ENCODE results near the gene RAB44. TPM values are rescaled to one million over a fixed set of nuclear protein-coding genes. Genes with fewer than 3 reads are reported as not detected.

Gene RAB44
- total and polyA plus RNA-seq, 2 of the 4 experiments (the other 2 are of a cell fraction): 0.03 TPM; not detected in 1

DNA sequence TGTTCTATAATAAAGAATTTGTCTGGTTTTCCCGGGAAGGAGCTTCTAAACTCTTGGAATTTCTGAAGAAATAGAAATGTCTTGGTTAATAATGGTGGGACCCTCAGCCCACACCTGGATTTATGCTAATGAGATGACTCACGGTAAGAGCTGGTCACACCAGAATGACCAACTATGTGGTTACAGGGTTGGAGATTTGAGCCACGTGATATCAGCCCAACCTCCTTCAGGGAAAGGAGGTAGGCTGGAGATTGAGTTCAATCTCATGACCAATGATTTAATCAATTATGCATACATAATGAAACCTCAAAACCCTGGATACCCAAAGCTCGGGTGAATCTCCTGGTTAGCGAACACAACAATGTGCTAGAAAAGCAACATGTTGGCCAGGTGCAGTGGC is 41.2 kb upstream of the RAB44 start:
- Histone ChIP-seq H2AK9ac (replicated peaks; ENCODE audit: low read depth, low read length, poor library complexity) (no peak overlapping the region), H3K23ac (ENCODE audit: low read depth, low read length) (no peak overlapping the region), H3K79me1 (ENCODE audit: low read depth in 1 of 2, low read length in 2 of 2) (no peaks in the 10 kb centered on the region), H4K91ac (ENCODE audit: insufficient read depth, low read depth, low read length) (no peak overlapping the region), H2AK5ac (ENCODE audit: low read depth, low read length) (no peak overlapping the region), H3K4ac (ENCODE audit: low read depth, low read length) (no peak overlapping the region), H2AFZ (replicated peaks; ENCODE audit: low read length, poor library complexity) (no peak overlapping the region), H3K9me3 (ENCODE audit: control insufficient read depth, insufficient read depth, low read length) (no peaks in the 10 kb centered on the region), H3K27ac (ENCODE audit: insufficient read depth, low read length) (no peak overlapping the region), H3K4me2 (ENCODE audit: low read depth, low read length) (no peak overlapping the region), H2BK20ac (ENCODE audit: low read depth, low read length) (no peak overlapping the region), H4K5ac (ENCODE audit: low read depth, low read length) (no peak overlapping the region), H2BK15ac (ENCODE audit: low read depth, low read length) (no peak overlapping the region), H3K56ac (ENCODE audit: extremely low read depth, insufficient read depth, low read length) (no peak overlapping the region), H3K9me1 (ENCODE audit: insufficient read depth, low read length) (peaks cover 8% of the 10 kb centered on the region), H3K9ac (ENCODE audit: low read depth, low read length) (no peak overlapping the region), H3K14ac (replicated peaks; ENCODE audit: low read depth, low read length) (no peak overlapping the region; the same call in 1 of the 2 replicates), H4K8ac (ENCODE audit: low read depth in 2 of 2, low read length in 2 of 2) (no peak overlapping the region), H4K20me1 (ENCODE audit: insufficient read depth, low read length) (no peaks in the 10 kb centered on the region), H3K18ac (ENCODE audit: low read depth, low read length) (no peak overlapping the region), H2BK120ac (ENCODE audit: low read depth, low read length) (no peak overlapping the region), H3K36me3 (ENCODE audit: control insufficient read depth, insufficient read depth, low read length) (no peaks in the 10 kb centered on the region), H3K27me3 (ENCODE audit: control insufficient read depth, insufficient read depth, low read length) (peaks cover 12% of the 10 kb centered on the region), H3K4me3 (ENCODE audit: insufficient read depth, low read depth, low read length) (no peak overlapping the region), H3K4me1 (ENCODE audit: control insufficient read depth, insufficient read depth, low read length) (peaks cover 4% of the 10 kb centered on the region), H2BK5ac (ENCODE audit: low read depth, low read length, poor library complexity, severe bottlenecking) (no peak overlapping the region)
- no peak for DNase-seq
- POLR2A ChIA-PET (ENCODE audit: unreplicated experiment): no interaction called here
- no peak for TF ChIP-seq MXI1 (IDR thresholded peaks at IDR 0.05; ENCODE audit: borderline replicate concordance, low read depth, low read length)
- TF ChIP-seq ELK1 (IDR thresholded peaks at IDR 0.05; ENCODE audit: borderline replicate concordance, low read depth, low read length): no peak
- TF ChIP-seq MAZ (IDR thresholded peaks at IDR 0.05; ENCODE audit: borderline replicate concordance, low read depth, low read length): no peak
- TF ChIP-seq RFX5 (IDR thresholded peaks at IDR 0.05; ENCODE audit: low read depth, low read length): no peak
- no peak for TF ChIP-seq FOS (IDR thresholded peaks at IDR 0.05; ENCODE audit: low read depth, low read length)
- TF ChIP-seq RCOR1 (IDR thresholded peaks at IDR 0.05; ENCODE audit: insufficient replicate concordance, low read length): no peak
- no peak for ATAC-seq (ENCODE audit: low read depth)
- dilution Hi-C loops (cut with HindIII; ENCODE audit: low sequenced_read_pairs, unreplicated experiment) (no loop called here), intact Hi-C loops (cut with micrococcal nuclease) (no loop called here), in situ Hi-C loops (cut with MboI; ENCODE audit: low sequenced_read_pairs) (no loop called here)
- CTCF ChIA-PET: interaction anchor here (1.0 kb wide), 1 partner anchor 10 kb away, joined by 3 read pairs; no protein-coding TSS in a partner anchor
- WGBS, 2 experiments (ENCODE audit: extremely low coverage in 2 of 2, insufficient read length in 1 of 2): no CpG with 5 or more reads among the region's 5 CpGs
- no TSS peak for BruUV-seq (replicated peaks)

Measured in IMR-90 (cell line).